Right lobe of liver (tissue), 4 donors: ENCODE data around the gene KIF3C.

ENCODE experiments used
- CTCF ChIP-seq, 4 donors: fragments of 200-600 bp in 3 of 4; fragments of 450-650 bp in 1 of 4; IDR thresholded peaks; one replicate each; pipeline versions ENCODE4 v1.5.1 to v1.8.0; 2016 to 2022; ENCODE audit warnings: antibody characterized with exemption in 4 of 4, mild to moderate bottlenecking in 2 of 4
- POLR2A ChIP-seq: fragments of 450-650 bp; IDR thresholded peaks from one replicate; pipeline ENCODE4 v1.6.1; 2017; ENCODE audit warnings: antibody characterized with exemption, mild to moderate bottlenecking
- donor health status: DM: no; HTN: no; CAD: no.
- donor health status: DM: no; HTN: no; CAD: no.
- donor health status: DM: no; HTN: yes; CAD: no.

GRCh38 chr2:25960396-25960795, 21.9 kb downstream of the KIF3C start:
- no peak for TF ChIP-seq CTCF (IDR thresholded peaks at IDR 0.05)
- TF ChIP-seq POLR2A: no peak
